GM19467 (cell line): Measurements from ENCODE around the gene EDEM1.
A peak's percentile ranks its signal among the peaks of the same experiment; 100 is the strongest.
"Not testable (repeated sequence)": the region's sequence is repeated elsewhere in the genome, so short reads cannot be mapped to it uniquely, and the experiment has no call there.

ENCODE experiments used
- ATAC-seq: cut with Tn5 transposase; IDR thresholded peaks from one replicate; pipeline ENCODE4 v1.9.1; 2021; ENCODE audit warnings: mild to moderate bottlenecking, moderate library complexity; ENCODE audit not compliant: unreplicated experiment

The EDEM1 gene

GRCh38 chr3:5172018-5172417 is 15.5 kb upstream of the EDEM1 start:
- no peak for ATAC-seq

DNA sequence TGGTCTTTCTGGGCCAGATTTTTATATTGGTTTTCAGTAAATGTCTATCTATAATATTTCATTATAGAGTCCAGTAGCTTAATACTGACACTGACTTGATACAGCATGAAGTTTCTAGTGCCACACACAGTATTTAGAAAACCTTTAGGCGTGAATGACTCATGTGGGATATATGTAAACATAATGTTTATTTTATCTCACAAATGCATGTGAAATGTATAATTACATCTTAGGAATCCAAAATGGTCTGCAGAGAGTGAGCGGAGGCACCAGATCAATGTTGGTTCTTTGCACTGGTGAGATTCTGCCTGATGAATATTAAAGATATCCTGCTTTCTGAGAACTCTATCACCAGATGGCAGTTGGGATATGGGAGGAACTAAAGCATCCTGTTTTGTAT is 8.5 kb upstream of the EDEM1 start:
- not testable (repeated sequence) for ATAC-seq

GRCh38 chr3:5181469-5182141 is 5.9 kb upstream of the EDEM1 start:
- peak; percentile 68 for ATAC-seq

DNA sequence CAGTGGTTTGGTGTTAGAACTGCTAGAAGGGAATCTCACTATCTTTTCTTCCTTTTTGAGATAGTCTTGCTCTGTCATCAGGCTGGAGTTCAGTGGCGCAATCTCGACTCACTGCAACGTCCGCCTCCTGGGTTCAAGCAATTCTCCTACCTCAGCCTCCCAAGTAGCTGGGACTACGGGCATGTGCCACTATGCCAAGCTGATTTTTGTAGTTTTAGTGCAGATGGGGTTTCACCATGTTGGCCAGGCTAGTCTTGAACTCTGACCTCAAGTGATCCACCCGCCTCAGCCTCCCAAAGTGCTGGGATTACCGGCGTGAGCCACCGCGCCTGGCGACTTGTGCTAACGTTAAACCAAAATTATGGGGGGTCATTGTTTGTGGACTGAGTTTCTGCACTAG is 3.8 kb upstream of the EDEM1 start:
- not testable (repeated sequence) for ATAC-seq

DNA sequence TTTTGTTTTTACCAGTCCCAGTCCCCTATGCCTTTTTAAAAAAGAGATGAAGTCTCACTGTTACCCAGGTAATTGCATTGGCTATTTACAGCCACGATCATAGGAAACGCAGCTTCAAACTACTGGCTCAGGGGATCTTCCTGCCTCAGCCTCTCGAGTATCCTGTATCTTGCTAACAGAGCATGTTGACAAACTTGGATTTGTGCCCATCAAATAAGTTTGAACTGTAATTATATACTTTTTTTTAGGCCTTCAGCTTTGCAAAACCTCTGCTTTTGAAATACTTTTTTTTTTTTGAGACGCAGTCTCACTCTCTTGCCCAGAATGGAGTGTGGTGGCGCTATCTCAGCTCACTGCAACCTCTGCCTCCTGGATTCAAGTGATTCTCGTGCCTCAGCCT is 3.0 kb upstream of the EDEM1 start:
- no peak for ATAC-seq

GRCh38 chr3:5185093-5185673 is 2.3 kb upstream of the EDEM1 start:
- ATAC-seq = no peak

GRCh38 chr3:5186089-5186857 is 1.2 kb upstream of the EDEM1 start:
- no peak for ATAC-seq

- ATAC-seq = no peak
These were observed 700 bp upstream of the EDEM1 start for GRCh38 chr3:5186858-5187155.

- peak; percentile 14 for ATAC-seq
These were observed 462 bp downstream of the EDEM1 start for GRCh38 chr3:5187920-5188418.

DNA sequence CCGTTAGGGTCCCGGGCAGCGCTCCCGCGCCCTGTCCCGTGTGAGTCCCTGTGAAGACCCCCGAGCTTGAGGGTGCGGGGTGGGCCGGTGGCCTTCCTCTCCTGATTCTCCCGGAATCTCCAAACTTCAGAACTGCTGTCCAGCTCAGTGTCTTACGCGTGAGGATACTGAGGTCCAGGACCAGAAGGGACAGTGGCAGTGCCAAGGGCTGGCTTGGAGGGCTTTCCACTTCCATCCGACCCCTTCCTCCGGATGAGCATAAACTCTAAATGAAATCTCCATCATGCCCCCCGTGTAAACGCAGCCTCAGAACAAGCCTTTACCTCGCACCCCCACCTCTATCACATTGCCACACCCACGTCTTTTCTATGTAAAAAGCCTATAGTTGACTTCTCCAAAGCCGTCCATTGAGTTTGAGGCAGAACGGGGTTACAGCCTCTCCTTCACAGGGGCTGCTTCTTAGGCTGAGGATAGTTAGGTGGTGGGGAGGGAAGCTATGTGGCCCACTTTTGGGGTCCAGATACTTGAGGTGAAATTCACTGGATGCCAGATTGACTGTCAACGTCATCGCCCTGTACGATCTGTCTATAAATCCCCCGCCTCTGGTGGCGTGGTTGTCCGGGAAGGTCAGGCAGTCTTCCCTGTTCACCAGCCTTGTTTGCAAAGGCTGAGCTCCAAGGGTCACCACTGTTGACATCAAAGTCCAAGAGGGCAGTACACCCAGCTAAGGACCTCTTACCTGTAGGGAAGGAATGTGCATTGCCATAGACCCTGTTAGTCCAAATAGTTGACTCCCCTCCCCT is 1.1 kb downstream of the EDEM1 start:
- no peak for ATAC-seq

DNA sequence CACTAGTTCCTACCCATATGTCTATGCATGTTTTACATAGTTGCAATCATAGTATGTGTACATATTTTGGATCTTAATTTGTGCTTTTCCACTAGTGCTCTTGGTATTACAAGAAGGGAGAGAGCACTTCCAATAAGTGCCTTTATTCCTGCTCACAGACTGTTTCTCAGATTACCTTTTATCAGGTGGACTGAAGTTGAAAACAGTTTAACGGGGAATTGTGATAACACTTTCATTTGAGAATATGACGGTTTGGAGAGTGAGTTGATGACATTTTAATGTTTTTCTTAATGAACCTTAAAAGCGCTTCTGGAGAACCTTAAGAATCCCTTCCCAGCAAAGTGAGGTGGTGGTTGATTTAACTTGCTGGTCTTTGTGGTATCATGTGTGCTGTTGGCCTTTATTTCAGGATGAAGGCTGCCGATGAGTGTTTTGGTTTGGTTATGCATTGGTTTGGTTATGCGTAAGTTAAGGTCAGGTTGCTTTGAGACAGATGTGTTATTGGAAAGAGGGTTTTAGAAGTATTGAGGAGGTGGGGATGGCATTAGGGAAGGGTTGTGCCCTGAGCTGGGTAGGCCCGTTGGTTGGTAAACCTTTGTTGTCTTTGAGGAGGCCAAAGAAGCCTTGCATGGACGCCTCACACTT is 2.8 kb downstream of the EDEM1 start:
- ATAC-seq = no peak

- no peak for ATAC-seq
These were observed 4.2 kb downstream of the EDEM1 start for GRCh38 chr3:5191555-5192304.

- ATAC-seq = no peak
These were observed 5.3 kb downstream of the EDEM1 start for GRCh38 chr3:5192571-5193365.

GRCh38 chr3:5194341-5194740 is 6.8 kb downstream of the EDEM1 start:
- ATAC-seq = no peak

DNA sequence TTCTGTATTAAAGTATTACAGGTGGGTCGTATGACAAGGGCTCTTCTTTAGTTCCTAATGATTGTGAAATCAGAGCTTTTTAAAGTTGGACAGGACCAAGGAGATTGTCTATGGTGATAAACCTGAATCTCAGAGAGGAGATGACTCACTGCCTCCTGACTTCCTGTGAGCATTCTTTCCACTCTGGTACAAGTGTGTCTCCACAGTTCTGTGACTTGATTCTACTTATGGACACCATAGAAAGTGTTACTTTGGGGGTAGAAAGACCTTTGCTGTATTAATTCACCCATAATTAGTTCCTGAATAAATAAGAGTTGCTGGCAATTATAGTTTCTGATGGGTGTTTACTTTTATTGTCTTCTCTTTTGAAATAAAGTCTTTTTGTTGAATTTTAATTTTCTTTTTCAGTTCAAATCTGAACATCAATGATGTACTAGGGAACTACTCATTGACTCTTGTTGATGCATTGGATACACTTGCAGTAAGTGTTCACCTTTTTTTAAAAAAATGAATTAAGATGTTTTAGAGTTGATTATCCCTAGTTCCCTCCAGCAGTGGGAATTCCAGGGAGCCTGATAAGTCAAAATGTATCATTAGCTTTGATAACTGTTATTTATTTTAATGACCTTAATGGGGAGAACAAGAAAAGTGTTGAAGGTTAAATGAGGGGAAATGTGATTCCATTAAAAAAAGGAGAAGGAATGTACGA is 7.4 kb downstream of the EDEM1 start:
- ATAC-seq = peak; percentile 35

DNA sequence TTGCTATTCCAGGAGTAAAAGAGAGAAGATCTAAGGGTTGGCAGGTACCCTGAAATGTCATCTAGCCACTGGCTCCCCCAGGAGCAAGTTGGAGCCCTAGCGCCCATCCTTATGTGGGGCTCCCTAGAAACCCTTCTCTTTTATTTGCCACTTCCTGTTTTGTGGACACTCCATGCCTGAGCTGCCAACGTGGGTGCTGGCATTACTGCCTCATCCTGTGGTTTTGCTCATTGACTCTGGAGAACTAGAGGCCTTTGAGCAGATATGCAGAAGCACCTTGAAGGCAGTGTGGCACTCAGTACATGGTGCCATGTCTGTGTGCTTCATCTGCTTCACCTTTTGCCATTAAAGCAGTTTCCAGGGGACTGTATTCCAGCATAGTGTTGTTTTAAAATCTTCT is 8.1 kb downstream of the EDEM1 start:
- no peak for ATAC-seq

GRCh38 chr3:5197022-5197421 is 9.5 kb downstream of the EDEM1 start:
- ATAC-seq = no peak

DNA sequence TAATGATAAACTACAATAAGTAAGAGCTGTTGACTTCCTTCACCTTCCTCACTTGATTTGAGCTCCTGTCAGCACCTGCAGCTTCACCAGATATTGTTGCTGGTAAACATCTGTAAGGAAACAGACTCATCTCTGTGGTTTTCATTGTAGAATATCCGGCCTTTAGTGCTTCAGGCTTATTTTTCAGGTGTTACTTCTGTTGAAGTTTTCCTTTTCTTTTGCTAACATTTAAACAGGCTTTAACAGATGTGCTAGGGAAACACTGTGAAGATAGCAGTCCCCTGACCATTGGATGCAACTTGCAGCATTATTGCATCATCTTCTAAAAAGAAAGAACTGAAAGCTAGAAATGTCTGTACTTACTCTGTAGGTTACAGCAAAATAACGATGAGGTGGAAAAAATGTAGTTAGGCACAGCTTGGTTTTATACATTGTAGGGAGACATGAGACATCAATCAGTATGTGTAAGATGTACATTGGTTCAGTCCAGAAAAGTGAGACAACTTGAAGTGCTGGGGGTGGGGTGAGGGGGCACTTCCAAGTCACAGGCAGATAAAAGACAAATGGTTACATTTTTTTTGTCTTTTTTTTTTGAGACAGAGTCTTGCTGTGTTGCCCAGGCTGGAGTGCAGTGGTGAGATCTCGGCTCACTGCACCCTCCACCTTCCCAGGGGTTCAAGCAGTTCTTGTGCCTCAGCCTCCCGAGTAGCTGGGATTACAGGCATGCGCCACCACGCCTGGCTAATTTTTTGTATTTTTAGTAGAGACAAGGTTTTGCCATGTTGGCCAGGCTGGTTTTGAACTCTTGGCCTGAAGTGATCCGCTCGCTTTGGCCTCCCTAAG is 10.2 kb downstream of the EDEM1 start:
- peak; percentile 64 for ATAC-seq
